Smooth muscle cell (in vitro differentiated cells): ENCODE measurements around the gene CAPN15. TPM values are rescaled to one million over a fixed set of nuclear protein-coding genes. Genes with fewer than 3 reads are reported as not detected.

Experiments used
- DNase-seq: peaks from one replicate; lab custom pipeline; 2025; ENCODE audit not compliant: unreplicated experiment; lab: John Stamatoyannopoulos, UW
- H2AFZ ChIP-seq: fragments of 200-600 bp; sonication (generic); 2 replicates; pipeline ENCODE4 v1.6.0; 2016; ENCODE audit warnings: antibody characterized with exemption, low read depth, mild to moderate bottlenecking
- H3F3A ChIP-seq: fragments of 200-600 bp; sonication (generic); 2 replicates; pipeline ENCODE4 v1.6.0; 2017; ENCODE audit warnings: antibody characterized with exemption, low read depth
- H3K27ac ChIP-seq: fragments of 200-600 bp; sonication (generic); 2 replicates; pipeline ENCODE4 v1.5.1; 2016; ENCODE audit warnings: low read depth, mild to moderate bottlenecking
- H3K27me3 ChIP-seq: fragments of 200-600 bp; sonication (generic); 2 replicates; pipeline ENCODE4 v1.6.1; 2016; ENCODE audit warnings: low read depth, mild to moderate bottlenecking
- H3K36me3 ChIP-seq: fragments of 200-600 bp; sonication (generic); 2 replicates; pipeline ENCODE4 v1.5.1; 2016; ENCODE audit warnings: low read depth
- H3K4me1 ChIP-seq: fragments of 200-600 bp; sonication (generic); 2 replicates; pipeline ENCODE4 v1.5.1; 2016; ENCODE audit warnings: low read depth
- H3K4me2 ChIP-seq: fragments of 200-600 bp; sonication (generic); 2 replicates; pipeline ENCODE4 v1.6.0; 2016; ENCODE audit warnings: mild to moderate bottlenecking
- H3K4me3 ChIP-seq: fragments of 200-600 bp; sonication (generic); 2 replicates; pipeline ENCODE4 v1.5.1; 2016; ENCODE audit warnings: mild to moderate bottlenecking
- H3K79me2 ChIP-seq: fragments of 200-600 bp; sonication (generic); 2 replicates; pipeline ENCODE4 v1.6.0; 2016; ENCODE audit warnings: low read depth, mild to moderate bottlenecking
- H3K9ac ChIP-seq: fragments of 200-600 bp; sonication (generic); 2 replicates; pipeline ENCODE4 v1.6.0; 2016; ENCODE audit warnings: low read depth
- H3K9me3 ChIP-seq: fragments of 200-600 bp; sonication (generic); replicated peaks from 2 replicates; pipeline ENCODE4 v1.5.1; 2016; ENCODE audit warnings: low read depth
- H4K20me1 ChIP-seq: fragments of 200-600 bp; sonication (generic); 2 replicates; pipeline ENCODE4 v1.6.0; 2016; ENCODE audit warnings: low read depth
- WGBS: methylation state at CpG from one replicate; pipeline ENCODE4 v1.1.7; 2016; ENCODE audit warnings: low lambda C conversion rate; 5-methylcytosine and 5-hydroxymethylcytosine counted together
- polyA plus RNA-seq: library from polyadenylated mRNA; unstranded; fragments of >200 nt; fragmentation: Nextera tagmentation; extraction: Ambion mirVana; gene quantifications from 2 replicates; pipeline ENCODE4 v1.2.1, GENCODE V29; 2016
- total RNA-seq: library from RNA; depleted of rRNA; stranded (reverse); fragments of >200 nt; gene quantifications from 2 replicates; pipeline ENCODE4 v1.2.3, GENCODE V29; 2014
- TF ChIP-seq, protein P1 (sequence below): fragments of 200-600 bp; sonication (generic); IDR thresholded peaks from 2 replicates; pipeline ENCODE4 v1.5.1; 2017; ENCODE audit warnings: borderline replicate concordance, mild to moderate bottlenecking, antibody characterized with exemption; ENCODE audit not compliant: insufficient read depth, poor library complexity, severe bottlenecking

The CAPN15 gene
- total and polyA plus RNA-seq, 2 experiments from 2014 or later = 14.7 to 18.7 TPM

- Histone ChIP-seq H3K4me3 (peak overlapping the region; percentile 97), H3K27ac (peak overlapping the region; percentile 52), H3K4me1 (peaks cover 19% of the 10 kb centered on the region), H3K9me3 (no peaks in the 10 kb centered on the region), H3K9ac (no peak overlapping the region), H2AFZ (peak overlapping the region; percentile 85), H3K36me3 (no peaks in the 10 kb centered on the region), H3K4me2 (peak overlapping the region; percentile 97), H3K27me3 (no peaks in the 10 kb centered on the region), H3K79me2 (peaks cover 13% of the 10 kb centered on the region), H4K20me1 (peaks cover 16% of the 10 kb centered on the region), H3F3A (no peaks in the 10 kb centered on the region)
- DNase-seq = no peak
- 78% methylated on average over 8 of the region's 11 CpGs for WGBS
- TF ChIP-seq, protein P1, sequence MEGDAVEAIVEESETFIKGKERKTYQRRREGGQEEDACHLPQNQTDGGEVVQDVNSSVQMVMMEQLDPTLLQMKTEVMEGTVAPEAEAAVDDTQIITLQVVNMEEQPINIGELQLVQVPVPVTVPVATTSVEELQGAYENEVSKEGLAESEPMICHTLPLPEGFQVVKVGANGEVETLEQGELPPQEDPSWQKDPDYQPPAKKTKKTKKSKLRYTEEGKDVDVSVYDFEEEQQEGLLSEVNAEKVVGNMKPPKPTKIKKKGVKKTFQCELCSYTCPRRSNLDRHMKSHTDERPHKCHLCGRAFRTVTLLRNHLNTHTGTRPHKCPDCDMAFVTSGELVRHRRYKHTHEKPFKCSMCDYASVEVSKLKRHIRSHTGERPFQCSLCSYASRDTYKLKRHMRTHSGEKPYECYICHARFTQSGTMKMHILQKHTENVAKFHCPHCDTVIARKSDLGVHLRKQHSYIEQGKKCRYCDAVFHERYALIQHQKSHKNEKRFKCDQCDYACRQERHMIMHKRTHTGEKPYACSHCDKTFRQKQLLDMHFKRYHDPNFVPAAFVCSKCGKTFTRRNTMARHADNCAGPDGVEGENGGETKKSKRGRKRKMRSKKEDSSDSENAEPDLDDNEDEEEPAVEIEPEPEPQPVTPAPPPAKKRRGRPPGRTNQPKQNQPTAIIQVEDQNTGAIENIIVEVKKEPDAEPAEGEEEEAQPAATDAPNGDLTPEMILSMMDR = no peak
Observed at GRCh38 chr16:568401-569258, 41.1 kb downstream of the CAPN15 start.

- H3K36me3 ChIP-seq = no peaks in the 10 kb centered on the region
- TF ChIP-seq, protein P1 = no peak
- H3K4me1 ChIP-seq = peaks cover 19% of the 10 kb centered on the region
- H3F3A ChIP-seq = no peaks in the 10 kb centered on the region
- H3K79me2 ChIP-seq = peaks cover 13% of the 10 kb centered on the region
- H3K4me2 ChIP-seq = peak within 1 kb of the TSS; percentile 99
- peak within 1 kb of the TSS; percentile 52 for H3K27ac ChIP-seq
- no peaks in the 10 kb centered on the region for H3K9me3 ChIP-seq
- peak within 1 kb of the TSS; percentile 85 for H2AFZ ChIP-seq
- peak within 1 kb of the TSS; percentile 97 for H3K4me3 ChIP-seq
- DNase-seq = peak; percentile 47
- peaks cover 18% of the 10 kb centered on the region for H4K20me1 ChIP-seq
- WGBS = 6% methylated on average over 22 of the region's 87 CpGs
- peak within 1 kb of the TSS; percentile 90 for H3K9ac ChIP-seq
- H3K27me3 ChIP-seq = no peaks in the 10 kb centered on the region
Observed at GRCh38 chr16:569445-570254, 42.1 kb downstream of the CAPN15 start, which contains the start of gene PIGQ. PIGQ (plus strand) TSS chr16:569968; CDS start chr16:574075, 4,107 bp downstream.

- Histone ChIP-seq H3K36me3 (no peaks in the 10 kb centered on the region), H3K79me2 (peaks cover 13% of the 10 kb centered on the region), H3K27ac (no peak overlapping the region), H3K9me3 (no peaks in the 10 kb centered on the region), H3F3A (no peaks in the 10 kb centered on the region), H3K4me2 (no peak overlapping the region), H3K4me3 (no peak overlapping the region), H4K20me1 (peaks cover 18% of the 10 kb centered on the region), H2AFZ (no peak overlapping the region), H3K9ac (no peak overlapping the region), H3K27me3 (no peaks in the 10 kb centered on the region), H3K4me1 (peaks cover 5% of the 10 kb centered on the region)
- WGBS = 95% methylated on average over 27 of the region's 27 CpGs
- DNase-seq = no peak
- TF ChIP-seq, protein P1 = no peak
Observed at GRCh38 chr16:572865-573650, 45.5 kb downstream of the CAPN15 start.
